Brain microvascular endothelial cell (primary cell): Measurements from ENCODE around the gene IAH1.

ENCODE experiments used
- DNase-seq: peaks from one replicate; pipeline ENCODE4 v3.0.0-alpha.2; 2020
- H3K27ac ChIP-seq: fragments of 250-450 bp; sonication (Bioruptor Pico); 2 replicates; pipeline ENCODE4 v1.5.1; 2020; ENCODE audit warnings: mild to moderate bottlenecking, moderate library complexity
- H3K27me3 ChIP-seq: fragments of 250-450 bp; sonication (Bioruptor Pico); replicated peaks from 2 replicates; pipeline ENCODE4 v1.5.1; 2020; ENCODE audit warnings: mild to moderate bottlenecking
- H3K36me3 ChIP-seq: fragments of 250-450 bp; sonication (Bioruptor Pico); replicated peaks from 2 replicates; pipeline ENCODE4 v1.5.1; 2020; ENCODE audit warnings: mild to moderate bottlenecking
- H3K4me3 ChIP-seq: 2 replicates; pipeline ENCODE4 v1.5.1; 2011; ENCODE audit warnings: low read depth, mild to moderate bottlenecking, control low read depth, low read length, moderate library complexity
- in situ Hi-C: cut with HindIII; loops from 2 replicates; pipeline ENCODE4 v1.10.0; 2017; ENCODE audit warnings: low sequenced_read_pairs, low pct_ligation_motif_present
- TF ChIP-seq, protein P1 (sequence below): IDR thresholded peaks from 2 replicates; pipeline ENCODE4 v1.5.1; 2011; ENCODE audit warnings: low read depth, mild to moderate bottlenecking, moderate library complexity, low read length, control low read depth, inconsistent platforms; ENCODE audit errors: missing control alignments

Gene IAH1

DNA sequence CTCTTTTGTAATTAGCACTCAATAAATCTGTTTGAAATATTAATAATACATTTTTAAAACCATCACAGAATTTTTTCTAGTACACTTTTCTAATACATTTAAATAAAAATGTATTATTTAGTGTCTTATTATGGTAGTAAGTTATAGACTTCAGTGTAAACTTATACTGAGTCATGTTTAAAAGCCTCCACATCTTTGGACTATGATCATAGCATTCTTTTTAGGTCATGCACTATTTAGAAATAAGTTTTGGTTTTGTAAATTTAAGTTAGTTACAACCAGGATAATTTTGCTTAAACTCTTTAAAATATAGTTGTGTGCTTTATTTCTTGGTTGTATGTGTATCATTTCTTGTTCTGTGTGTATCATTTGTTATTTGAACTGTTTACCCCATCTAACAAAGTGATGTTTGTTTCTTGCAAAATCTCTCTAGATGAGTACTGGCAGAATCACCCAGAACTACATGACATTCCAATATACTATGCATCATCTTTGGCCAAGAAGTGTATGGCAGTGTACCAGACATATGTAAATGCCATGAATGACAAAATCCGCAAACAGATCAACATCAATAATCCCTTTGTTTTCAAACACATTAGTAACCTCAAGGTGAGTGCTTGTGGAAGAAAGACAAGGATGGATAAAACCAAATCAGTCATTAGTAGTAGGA is 34.2 kb upstream of the IAH1 start:
- H3K27ac ChIP-seq = peak overlapping the region; percentile 54
- no peaks in the 10 kb centered on the region for H3K27me3 ChIP-seq
- TF ChIP-seq, protein P1, sequence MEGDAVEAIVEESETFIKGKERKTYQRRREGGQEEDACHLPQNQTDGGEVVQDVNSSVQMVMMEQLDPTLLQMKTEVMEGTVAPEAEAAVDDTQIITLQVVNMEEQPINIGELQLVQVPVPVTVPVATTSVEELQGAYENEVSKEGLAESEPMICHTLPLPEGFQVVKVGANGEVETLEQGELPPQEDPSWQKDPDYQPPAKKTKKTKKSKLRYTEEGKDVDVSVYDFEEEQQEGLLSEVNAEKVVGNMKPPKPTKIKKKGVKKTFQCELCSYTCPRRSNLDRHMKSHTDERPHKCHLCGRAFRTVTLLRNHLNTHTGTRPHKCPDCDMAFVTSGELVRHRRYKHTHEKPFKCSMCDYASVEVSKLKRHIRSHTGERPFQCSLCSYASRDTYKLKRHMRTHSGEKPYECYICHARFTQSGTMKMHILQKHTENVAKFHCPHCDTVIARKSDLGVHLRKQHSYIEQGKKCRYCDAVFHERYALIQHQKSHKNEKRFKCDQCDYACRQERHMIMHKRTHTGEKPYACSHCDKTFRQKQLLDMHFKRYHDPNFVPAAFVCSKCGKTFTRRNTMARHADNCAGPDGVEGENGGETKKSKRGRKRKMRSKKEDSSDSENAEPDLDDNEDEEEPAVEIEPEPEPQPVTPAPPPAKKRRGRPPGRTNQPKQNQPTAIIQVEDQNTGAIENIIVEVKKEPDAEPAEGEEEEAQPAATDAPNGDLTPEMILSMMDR = no peak
- in situ Hi-C loops = no loop called here
- peaks cover 36% of the 10 kb centered on the region for H3K36me3 ChIP-seq
- DNase-seq = no peak
- no peak overlapping the region for H3K4me3 ChIP-seq

GRCh38 chr2:9441556-9441955 is 32.8 kb upstream of the IAH1 start:
- in situ Hi-C loops = no loop called here
- Histone ChIP-seq H3K27ac (no peak overlapping the region), H3K36me3 (peaks cover 39% of the 10 kb centered on the region), H3K4me3 (no peak overlapping the region), H3K27me3 (no peaks in the 10 kb centered on the region)
- no peak for DNase-seq
- TF ChIP-seq, protein P1 = no peak

DNA sequence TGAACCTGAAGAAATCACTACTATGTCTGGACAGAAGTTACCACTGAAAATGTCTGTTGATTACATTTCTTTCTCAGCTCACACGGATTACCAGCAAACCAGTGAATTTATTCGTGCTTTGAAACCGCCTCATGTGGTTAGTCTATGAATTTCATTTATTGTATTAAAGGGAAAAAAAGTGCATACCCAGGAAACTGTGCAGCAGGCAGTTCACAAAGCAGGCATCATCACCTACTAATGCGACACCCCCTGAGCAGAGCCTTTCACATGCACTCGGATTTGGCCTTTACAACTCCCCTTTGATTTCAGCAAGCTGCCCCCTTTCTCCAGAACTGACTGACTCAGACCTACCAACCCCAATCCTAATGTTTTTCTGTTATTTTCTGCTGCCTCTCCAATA is 30.8 kb upstream of the IAH1 start:
- H3K27ac ChIP-seq = no peak overlapping the region
- in situ Hi-C loops = no loop called here
- TF ChIP-seq, protein P1 = no peak
- no peak overlapping the region for H3K4me3 ChIP-seq
- H3K27me3 ChIP-seq = no peaks in the 10 kb centered on the region
- DNase-seq = no peak
- peaks cover 29% of the 10 kb centered on the region for H3K36me3 ChIP-seq

GRCh38 chr2:9445089-9445488 is 29.3 kb upstream of the IAH1 start:
- no peak for DNase-seq
- H3K27me3 ChIP-seq = no peaks in the 10 kb centered on the region
- peaks cover 32% of the 10 kb centered on the region for H3K36me3 ChIP-seq
- in situ Hi-C loops = no loop called here
- no peak overlapping the region for H3K4me3 ChIP-seq
- no peak overlapping the region for H3K27ac ChIP-seq
- TF ChIP-seq, protein P1 = no peak

DNA sequence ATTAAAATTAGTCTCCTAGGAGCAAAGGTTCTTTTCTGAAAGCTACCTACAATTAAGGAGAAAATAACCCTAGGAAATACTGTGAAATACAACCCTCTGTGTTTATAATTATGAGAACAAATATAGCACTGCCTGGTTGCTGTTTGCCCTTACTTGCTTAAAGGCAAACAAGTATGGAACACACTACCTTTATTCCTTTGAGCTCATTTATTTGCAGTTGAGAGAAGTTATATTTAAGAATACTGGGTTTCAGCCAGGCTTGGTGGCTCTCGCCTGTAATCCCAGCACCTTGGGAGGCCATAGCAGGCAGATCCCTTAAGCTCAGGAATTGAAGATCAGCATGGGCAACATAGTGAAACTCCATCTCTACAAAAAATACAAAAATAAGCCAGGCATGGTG is 23.1 kb upstream of the IAH1 start:
- TF ChIP-seq, protein P1 = no peak
- peaks cover 21% of the 10 kb centered on the region for H3K36me3 ChIP-seq
- in situ Hi-C loops = no loop called here
- H3K27me3 ChIP-seq = no peaks in the 10 kb centered on the region
- H3K4me3 ChIP-seq = no peak overlapping the region
- no peak for DNase-seq
- H3K27ac ChIP-seq = no peak overlapping the region

GRCh38 chr2:9460441-9461017 is 13.8 kb upstream of the IAH1 start:
- H3K4me3 ChIP-seq = no peak overlapping the region
- no peak overlapping the region for H3K27ac ChIP-seq
- no peak for DNase-seq
- in situ Hi-C loops = no loop called here
- peaks cover 7% of the 10 kb centered on the region for H3K36me3 ChIP-seq
- no peaks in the 10 kb centered on the region for H3K27me3 ChIP-seq
- TF ChIP-seq, protein P1 = no peak
